Hippocampal formation (tissue), 2 donors: Measurements from ENCODE around the gene AMT.

Source experiments
- DNase-seq, 2 donors: peaks; one replicate each; lab custom pipeline; 2025; lab: John Stamatoyannopoulos, UW

AMT gene

DNA sequence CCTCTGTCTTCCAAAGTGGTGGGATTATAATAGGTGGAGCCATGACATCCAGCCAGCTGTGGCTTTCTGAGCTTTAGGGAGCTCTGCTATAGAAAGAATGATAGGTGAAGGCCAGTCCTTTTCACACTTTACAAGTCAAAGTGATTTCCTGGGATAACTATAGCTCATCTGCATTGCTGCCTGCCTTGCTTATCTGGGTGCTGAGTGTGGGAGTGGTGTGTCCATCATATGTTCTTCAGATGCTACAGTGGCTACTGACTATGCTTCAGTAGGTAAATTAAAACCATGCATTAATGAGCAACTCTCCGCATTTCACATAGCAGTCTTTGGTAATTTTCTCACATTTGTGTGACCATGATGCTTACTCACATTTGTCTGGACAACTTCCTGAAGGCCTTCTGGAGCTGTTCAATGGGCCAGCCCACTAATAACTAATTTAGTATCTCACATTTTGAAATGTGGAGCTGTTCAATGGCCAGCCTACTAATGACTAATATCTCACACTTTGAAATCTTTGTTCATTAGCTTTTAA is 33.9 kb downstream of the AMT start:
- DNase-seq = no peak

DNA sequence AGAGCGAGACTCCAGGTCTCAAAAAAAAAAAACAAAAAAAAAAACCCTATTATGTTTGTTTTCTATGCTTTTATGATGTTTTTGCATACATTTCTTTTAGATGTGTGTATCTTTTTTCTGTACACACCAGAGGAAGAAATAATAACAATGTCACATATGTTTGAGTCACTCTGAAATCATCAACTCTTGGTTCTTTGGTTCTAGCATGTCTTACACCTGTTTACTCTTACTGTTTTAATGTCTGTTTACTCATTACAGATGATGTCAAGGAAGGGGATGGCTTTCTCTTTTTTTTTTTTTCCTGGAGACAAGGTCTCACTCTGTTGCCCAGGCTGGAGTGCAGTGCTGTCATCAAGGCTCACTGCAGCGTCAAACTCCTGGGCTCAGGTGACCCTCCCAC is 34.6 kb downstream of the AMT start:
- no peak for DNase-seq

DNA sequence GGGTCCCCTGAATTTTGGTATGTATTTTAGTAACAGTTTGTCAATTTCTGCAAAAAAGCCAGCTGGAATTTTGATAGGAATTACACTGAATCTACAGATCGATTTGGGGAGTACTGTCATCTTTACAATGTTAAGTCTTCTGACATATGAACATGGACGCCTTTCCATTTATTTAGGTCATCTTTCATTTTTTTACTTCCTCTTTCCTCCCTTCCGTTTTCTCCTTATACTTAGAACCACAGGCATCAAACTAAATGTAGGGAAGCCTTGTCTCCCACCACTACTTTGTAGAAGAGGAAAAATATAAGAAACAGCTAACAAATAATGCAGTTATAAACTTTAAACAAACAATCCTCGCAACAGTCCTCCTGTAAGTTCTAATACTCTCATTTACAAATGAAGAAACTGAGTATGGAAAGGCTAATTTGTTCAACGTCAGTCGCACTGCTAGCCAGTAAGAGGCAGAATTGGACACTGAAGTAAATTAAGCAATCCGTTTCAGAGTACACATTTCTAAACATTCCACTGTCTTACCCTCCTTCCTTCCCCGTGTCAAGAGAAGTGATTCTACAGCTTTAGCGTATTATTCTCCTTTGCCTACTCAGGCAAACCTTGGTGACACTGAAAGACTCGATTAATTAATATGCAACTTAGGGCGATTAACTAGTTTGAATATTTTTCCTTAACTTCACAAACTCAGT is 36.1 kb downstream of the AMT start:
- no peak for DNase-seq

DNA sequence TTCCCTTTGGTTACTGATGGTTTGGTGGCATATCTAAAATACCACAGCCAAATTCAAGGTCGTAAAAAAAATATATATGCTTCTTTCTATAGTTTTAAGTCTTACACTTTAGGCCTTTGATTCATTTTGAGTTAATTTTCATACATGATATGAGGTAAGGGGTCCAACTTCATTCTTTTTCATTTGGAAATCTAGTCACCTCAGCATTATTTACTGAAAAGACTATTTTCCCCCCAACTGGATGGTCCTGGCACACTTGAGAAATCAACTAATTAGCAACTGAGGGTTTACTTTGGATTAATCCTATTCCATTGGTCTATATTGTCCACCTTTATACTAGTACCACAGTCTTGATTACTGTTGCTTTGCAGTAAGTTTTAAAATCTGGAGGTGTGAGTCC is 36.7 kb downstream of the AMT start:
- DNase-seq = no peak

DNA sequence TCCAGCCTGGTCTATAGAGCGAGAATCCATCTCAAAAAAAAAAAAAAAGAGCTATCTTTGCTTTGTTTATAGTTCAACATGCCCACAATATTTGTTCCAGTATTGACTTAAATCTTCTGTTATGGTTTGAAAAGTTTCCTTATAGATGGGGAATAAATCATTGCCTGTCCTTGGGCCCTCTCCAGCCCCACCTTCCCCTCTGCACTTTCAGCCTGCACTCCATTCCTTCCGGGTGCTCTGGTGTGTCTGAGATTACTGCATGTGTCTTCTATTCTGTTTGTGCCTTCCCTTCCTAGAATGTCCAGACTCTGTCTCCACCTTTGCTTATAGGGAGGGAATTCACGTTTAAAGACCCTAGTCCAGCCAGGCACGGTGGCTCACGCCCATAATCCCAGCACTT is 38.9 kb downstream of the AMT start:
- no peak for DNase-seq

DNA sequence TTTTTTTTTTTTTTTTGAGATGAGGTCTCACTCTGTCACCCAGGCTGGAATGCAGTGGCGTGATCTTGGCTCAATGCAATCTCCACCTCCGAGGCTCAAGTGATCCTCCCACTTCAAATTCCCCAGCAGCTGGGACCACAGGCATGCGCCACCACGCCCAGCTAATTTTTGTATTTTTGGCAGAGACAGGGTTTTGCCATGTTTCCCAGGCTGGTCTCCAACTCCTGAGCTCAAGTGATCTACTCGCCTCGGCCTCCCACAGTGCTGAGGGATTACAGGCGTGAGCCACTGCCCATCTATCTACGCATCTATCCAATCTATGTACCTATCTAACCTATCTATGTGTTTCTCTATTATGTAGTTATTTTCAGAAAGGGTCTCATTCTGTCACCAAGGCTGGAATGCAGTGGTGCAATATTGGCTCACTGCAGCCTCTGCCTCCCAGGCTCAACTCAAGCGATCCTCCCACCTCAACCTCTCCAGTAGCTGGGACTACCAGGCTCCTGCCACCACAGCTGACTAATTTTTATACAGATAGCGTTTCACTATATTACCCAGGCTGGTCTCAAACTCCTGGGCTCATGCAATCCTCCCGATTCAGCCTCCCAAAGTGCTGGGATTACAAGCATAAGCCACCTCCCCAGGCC is 43.9 kb downstream of the AMT start:
- no peak for DNase-seq

DNA sequence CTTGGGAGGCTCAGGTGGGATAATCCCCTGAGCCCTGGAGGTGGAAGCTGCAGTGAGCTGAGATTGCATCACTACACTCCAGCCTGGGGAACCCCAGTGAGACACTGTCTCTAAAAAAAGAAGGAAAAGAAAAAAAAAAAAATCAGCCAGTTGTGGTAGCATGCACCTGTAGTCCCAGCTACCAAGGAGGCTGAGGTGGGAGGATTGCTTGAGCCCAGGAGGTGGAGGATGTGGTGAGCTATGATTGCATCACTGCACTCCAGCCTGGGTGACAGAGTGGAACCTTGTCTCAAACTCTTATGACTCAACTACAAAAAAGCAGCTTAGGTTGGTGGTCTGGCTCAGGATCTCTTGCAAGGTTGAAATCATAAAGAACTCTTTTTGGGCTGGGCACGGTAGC is 44.8 kb downstream of the AMT start:
- DNase-seq = no peak

DNA sequence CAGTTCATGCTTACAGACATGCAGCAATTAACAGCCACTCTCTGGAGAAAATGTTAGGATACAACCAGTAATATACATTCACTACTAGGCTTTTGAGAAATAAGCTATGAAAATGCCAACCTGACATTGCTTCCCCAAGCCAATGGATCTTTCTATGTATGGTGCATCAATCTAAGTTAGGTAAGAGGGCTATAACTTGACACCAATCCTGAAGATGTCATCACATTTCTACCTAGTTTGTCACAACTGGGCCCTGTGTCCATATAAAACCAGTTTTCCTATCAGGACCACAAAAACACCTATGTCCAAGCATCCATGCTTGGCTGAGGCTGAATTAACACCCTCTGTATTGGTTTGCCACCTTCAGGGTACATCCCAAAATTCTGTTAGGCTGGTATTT is 50.3 kb downstream of the AMT start:
- no peak for DNase-seq

DNA sequence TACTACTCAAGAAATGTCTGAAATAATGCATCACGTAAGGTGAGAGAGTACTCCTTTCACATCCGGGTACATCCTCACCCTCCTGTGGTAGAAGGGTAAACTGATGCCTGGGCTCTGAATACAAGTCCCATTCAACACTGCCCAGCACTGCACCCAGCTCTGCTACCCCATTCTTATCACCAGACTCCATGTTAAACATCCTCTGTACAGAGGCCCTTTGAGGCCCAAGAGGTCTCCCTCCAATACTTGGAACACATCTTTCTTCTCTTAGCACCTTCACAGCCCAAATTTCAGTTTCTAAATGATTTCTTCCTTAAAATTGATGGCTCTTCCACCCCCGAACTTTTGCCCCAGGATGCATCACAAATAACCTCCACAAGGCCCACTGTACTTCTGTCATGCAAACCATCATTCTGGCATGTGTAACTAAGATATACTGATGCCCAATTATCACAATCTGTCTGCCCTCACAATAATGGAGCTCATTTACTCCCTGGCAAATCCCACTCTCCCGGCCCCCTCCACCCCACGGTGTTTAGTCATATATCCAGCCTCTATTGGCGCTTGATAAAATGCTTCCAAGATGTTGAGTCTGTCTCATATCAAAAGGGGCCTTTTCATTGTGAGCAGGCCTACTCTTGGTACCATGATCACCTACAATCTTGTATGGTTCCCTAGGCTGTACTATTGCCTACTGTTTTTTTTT is 51.5 kb downstream of the AMT start:
- no peak for DNase-seq
